Measurements from ENCODE around the gene COG5. TPM values are rescaled to one million over a fixed set of nuclear protein-coding genes. Genes with fewer than 3 reads are reported as not detected.

The COG5 gene
- total and polyA plus RNA-seq, 10 of the 15 experiments (the other 5 are each of a cell fraction or from before 2014, with no cell fraction given) = 5.5 to 27.9 (median 15.6) TPM

GRCh38 chr7:107560898-107561516 is 2.7 kb downstream of the COG5 start:
- no peak for ATAC-seq
- in situ Hi-C loops (cut with MboI) (no loop called here), intact Hi-C loops (cut with micrococcal nuclease; ENCODE audit: unreplicated experiment) (no loop called here)
- H4K20me1 ChIP-seq (ENCODE audit: control insufficient read depth, insufficient read depth) = no peaks in the 10 kb centered on the region
- no peaks in the 10 kb centered on the region for H3K4me1 ChIP-seq (ENCODE audit: control insufficient read depth, insufficient read depth, low read length)
- H3K36me3 ChIP-seq (ENCODE audit: control insufficient read depth in 2 of 2, insufficient read depth in 2 of 2, low read length in 1 of 2) = 0 out of 4 replicates have a peak, but pooled peaks cover 0 to 1% of the 10 kb centered on the region in 2 experiments
- H3K9me3 ChIP-seq (replicated peaks; ENCODE audit: control insufficient read depth, insufficient read depth, low read length) = no peaks in the 10 kb centered on the region
- H2AFZ ChIP-seq (ENCODE audit: control insufficient read depth, low read depth, low read length) = no peak overlapping the region
- POLR2A ChIA-PET = interaction anchor here (0.7 kb wide), 1 partner anchor 13 kb away, joined by 3 read pairs; no protein-coding TSS in a partner anchor
- H3K4me3 ChIP-seq = no peak overlapping the region
- H3K27me3 ChIP-seq (replicated peaks in 1 of 2; ENCODE audit: control insufficient read depth in 2 of 2, insufficient read depth in 2 of 2, low read length in 1 of 2) = no peaks in the 10 kb centered on the region
- peaks cover 17% of the 10 kb centered on the region for H3K79me2 ChIP-seq (ENCODE audit: control insufficient read depth, insufficient read depth, low read length)
- RAD21 ChIA-PET (ENCODE audit: unreplicated experiment) = no interaction called here
- H3K27ac ChIP-seq (ENCODE audit: control insufficient read depth, insufficient read depth) = no peak overlapping the region
- CTCF ChIA-PET = no interaction called here
- 84% methylated on average over 6 of the region's 6 CpGs for WGBS (ENCODE audit: insufficient coverage, insufficient replicate concordance, low lambda C conversion rate, missing lambda C conversion rate)
- peak overlapping the region; percentile 4; the same call in 1 of the 2 replicates for H3K4me2 ChIP-seq (ENCODE audit: control insufficient read depth, insufficient read depth)
- no peak for DNase-seq (ENCODE audit: low read depth, low spot score)
- SMC1A ChIA-PET (ENCODE audit: uncharacterized antibody, unreplicated experiment) = no interaction called here
- no peak overlapping the region for H3K9ac ChIP-seq (ENCODE audit: control insufficient read depth, insufficient read depth, low read length)
- BruUV-seq (replicated peaks) = no TSS peak
- TF ChIP-seq, protein P1, sequence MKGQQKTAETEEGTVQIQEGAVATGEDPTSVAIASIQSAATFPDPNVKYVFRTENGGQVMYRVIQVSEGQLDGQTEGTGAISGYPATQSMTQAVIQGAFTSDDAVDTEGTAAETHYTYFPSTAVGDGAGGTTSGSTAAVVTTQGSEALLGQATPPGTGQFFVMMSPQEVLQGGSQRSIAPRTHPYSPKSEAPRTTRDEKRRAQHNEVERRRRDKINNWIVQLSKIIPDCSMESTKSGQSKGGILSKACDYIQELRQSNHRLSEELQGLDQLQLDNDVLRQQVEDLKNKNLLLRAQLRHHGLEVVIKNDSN (IDR thresholded peaks at IDR 0.05; ENCODE audit: borderline replicate concordance, extremely low read length, insufficient read depth, low read depth, low read length) = no peak
- TF ChIP-seq KAT2A (conservative IDR thresholded peaks at IDR 0.05; ENCODE audit: control insufficient read depth, low read depth, low read length) = no peak
- no peak for TF ChIP-seq SIX5 (IDR thresholded peaks at IDR 0.05; ENCODE audit: low read depth, low read length, severe bottlenecking)
- TF ChIP-seq NR2C1 (IDR thresholded peaks at IDR 0.05) = no peak
- TF ChIP-seq SKIL (IDR thresholded peaks at IDR 0.05; ENCODE audit: low read depth, poor library complexity, severe bottlenecking) = no peak
- TF ChIP-seq SMAD1 (IDR thresholded peaks at IDR 0.05; ENCODE audit: low read depth, partially characterized antibody) = no peak
- no peak for TF ChIP-seq ZNF217 (IDR thresholded peaks at IDR 0.05)
- TF ChIP-seq, protein P2, sequence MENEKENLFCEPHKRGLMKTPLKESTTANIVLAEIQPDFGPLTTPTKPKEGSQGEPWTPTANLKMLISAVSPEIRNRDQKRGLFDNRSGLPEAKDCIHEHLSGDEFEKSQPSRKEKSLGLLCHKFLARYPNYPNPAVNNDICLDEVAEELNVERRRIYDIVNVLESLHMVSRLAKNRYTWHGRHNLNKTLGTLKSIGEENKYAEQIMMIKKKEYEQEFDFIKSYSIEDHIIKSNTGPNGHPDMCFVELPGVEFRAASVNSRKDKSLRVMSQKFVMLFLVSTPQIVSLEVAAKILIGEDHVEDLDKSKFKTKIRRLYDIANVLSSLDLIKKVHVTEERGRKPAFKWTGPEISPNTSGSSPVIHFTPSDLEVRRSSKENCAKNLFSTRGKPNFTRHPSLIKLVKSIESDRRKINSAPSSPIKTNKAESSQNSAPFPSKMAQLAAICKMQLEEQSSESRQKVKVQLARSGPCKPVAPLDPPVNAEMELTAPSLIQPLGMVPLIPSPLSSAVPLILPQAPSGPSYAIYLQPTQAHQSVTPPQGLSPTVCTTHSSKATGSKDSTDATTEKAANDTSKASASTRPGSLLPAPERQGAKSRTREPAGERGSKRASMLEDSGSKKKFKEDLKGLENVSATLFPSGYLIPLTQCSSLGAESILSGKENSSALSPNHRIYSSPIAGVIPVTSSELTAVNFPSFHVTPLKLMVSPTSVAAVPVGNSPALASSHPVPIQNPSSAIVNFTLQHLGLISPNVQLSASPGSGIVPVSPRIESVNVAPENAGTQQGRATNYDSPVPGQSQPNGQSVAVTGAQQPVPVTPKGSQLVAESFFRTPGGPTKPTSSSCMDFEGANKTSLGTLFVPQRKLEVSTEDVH (IDR thresholded peaks at IDR 0.05; ENCODE audit: low read depth, partially characterized antibody) = no peak
- no peak for TF ChIP-seq SIN3A (IDR thresholded peaks at IDR 0.05; ENCODE audit: low read depth, low read length)
- no peak for TF ChIP-seq KLF5 (IDR thresholded peaks at IDR 0.05; ENCODE audit: partially characterized antibody)
- FAIRE-seq = no peak
